Fibroblast of skin of left biceps (primary cell): ENCODE measurements around the gene FARS2.
A peak's percentile ranks its signal among the peaks of the same experiment; 100 is the strongest.

Experiments
- DNase-seq, 2 experiments: peaks; one replicate each; pipeline ENCODE4 v3.0.0-alpha.2; 2013; ENCODE audit warnings: low read depth in 2 of 2

The FARS2 gene

DNA sequence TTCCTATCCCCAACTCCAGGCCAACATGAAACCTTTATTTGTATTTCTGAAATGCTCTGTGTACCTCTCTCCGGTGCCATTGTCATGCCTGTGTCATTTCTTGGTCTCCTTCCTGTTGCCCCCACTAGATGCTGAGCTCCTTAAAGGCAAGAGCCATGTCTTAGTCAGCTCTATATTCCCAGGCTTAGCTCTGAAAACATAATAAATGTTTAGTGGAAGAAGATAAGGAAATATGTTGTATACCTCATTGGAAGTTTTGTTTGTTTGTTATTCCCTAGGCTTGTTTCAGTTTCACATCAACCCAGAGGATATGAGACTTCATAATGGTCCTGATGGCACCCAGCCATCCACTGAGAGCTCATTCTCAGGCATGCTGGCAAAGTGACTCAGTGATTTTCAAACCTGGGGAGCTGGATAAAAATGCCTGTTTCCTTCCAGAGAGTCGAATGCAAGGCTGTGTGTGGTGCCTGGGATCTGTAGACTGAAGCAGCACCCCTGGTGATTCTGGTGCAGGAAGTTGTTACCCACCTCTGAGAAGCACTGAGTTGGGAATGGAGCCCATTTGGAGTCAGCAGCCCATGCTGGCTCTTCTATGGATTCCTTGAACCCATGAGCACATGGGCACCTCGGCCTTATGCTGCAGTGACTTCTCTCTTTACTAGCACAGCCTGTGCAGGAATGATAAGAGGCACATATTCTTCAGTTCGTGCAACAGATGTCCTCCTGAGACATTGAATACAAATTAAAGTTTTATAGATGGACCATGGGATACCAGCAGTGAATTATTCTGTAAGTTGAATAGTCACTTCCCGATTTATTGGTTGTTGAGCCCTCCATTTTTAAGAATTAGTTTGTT lies 205.2 kb downstream of the FARS2 start:
- no peak for DNase-seq

DNA sequence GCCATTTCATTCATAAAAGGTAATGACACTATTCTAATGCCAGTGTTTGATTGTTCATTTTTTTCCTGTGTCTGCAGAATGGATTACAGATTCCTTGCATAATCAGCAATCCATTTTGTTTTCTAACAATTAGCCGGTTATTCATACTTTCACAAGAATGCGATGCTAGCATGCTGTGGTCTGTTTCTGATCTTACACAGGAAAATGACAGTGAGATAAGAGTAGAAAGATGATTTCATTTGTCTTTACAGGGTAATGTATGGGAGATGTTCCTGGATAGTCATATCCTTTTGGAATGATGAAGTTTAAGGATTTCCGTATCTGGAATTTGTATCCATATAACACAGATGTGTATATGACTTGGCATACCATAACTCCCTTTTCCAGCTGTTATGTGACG lies 207.3 kb downstream of the FARS2 start:
- DNase-seq: peak; percentile 54 to 56

DNA sequence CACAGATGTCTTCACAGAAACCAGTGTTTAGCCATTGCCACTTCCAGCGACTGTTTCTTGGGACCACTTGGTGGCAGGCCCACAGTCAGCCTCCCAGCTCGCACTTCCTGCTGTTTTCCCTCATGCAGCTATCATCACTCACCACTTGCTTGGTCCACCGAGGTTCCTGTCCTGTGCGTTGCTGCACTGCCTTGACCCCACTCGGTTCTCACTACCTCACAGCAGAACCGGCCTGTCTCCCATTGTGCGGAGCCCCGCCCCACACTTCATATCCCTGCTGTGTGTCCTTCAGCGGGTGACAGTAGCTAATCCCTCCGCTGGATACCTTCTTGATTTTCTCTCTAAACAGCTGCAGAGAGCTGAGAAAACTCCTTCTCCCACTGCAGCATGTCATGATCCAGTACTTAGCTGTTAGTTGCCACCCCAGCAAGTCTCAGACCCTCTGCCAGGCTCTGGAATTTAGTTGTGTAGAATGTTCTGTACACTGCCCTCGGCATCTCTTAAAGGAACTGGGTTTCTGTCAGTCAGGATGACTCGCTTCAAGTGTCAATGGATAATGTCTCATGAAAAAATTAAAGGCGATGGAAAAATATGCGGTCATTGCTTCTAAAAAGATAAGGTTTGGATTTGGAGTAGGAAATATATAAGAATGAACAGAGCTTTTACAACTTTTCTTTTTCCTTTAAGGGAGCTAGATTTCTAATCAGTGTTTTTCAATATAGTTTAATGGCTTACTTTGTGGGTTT lies 208.0 kb downstream of the FARS2 start:
- no peak for DNase-seq

DNA sequence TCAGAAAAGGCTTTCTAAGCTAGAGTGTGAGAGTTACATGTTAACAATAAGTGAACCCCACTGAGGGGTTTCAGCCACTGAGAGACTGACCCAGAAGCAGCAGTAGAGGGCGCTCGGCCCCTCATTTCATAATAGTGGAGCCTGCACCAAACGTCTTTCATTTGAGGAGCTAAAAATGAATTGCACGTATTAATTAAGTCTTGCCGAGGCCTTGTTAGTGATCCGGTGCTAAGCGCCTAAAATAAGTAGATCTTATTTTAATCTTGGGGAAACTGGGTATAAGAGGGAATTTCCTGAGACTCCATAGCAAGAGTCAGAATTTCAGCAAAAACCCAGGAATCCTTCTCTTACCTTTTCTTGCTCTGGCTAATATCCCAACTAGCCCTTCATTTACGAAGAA lies 209.7 kb downstream of the FARS2 start:
- DNase-seq: peak in 1 of 2 experiments; percentile 42

DNA sequence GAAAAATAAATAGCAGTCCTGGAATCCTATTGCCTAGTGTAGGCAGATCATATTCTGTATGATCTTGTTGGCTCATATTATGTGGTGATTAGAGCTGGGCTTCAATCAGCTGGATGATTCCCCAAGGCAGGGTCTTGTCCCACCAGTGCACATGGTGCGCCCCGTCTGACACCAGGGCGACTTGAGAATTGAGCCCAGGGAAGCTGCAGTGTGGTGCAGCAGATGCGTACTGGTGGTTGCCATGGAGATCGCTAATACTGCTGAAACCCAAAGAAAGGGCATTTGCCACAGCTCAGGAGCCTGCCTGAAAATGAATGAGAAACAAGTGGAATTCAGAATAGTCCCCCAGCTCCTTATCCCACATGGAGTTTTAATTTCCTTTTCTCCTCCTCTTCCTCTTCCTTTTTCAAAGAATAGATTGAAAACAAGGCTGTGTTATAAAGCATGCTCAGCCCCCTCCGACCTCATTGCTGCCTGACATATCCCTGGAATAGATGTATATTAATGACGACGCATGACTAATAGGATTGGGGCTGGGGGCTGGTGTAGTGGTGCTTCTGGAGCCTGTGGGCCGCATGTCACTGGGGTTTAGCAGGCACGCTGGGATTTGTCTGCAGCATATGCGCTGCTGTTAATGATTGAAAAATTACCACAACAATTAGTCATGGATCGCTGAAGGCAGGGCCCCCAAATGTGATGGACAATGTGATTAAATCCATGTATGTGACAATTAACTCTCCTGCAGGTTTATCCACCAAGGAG lies 210.5 kb downstream of the FARS2 start:
- peak in 1 of 2 experiments; percentile 24 for DNase-seq

DNA sequence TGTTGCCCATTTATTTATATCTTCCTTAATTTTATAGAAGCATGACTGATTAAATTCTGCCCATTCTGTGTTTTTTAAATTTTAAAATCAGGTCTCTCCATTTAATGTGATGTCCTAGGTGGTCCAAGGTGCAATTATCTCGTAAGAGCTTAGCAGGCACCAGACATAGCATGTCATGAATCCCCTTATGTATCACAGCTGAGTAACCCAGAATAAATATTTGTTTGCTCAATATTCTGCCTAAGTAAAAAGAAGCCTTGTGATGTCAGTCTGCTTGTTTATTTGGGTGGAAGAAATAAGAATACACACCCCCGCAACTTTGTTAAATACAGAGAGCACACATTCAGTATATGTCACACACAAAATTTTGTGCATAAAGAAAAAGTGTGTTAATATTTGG lies 211.3 kb downstream of the FARS2 start:
- no peak for DNase-seq

DNA sequence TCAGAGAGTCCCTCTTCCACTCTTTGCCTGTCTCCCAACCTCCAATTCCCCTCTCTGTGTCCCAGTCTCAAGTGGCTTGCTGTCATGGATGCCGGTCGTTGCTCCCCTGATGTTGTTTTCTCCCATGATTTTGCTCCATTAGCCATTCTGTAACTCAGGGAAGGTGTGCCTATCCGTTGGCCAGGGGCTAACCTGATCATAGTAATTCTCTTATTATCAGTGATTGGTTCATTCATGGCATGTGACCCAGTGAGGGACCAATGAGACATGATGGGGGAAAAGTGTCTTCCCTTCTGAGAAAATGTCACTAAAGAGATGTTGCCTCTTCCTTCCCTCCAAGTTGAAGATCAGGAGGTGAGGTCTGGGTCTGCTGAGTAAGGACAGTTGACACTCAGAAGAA lies 214.5 kb downstream of the FARS2 start:
- DNase-seq: no peak

DNA sequence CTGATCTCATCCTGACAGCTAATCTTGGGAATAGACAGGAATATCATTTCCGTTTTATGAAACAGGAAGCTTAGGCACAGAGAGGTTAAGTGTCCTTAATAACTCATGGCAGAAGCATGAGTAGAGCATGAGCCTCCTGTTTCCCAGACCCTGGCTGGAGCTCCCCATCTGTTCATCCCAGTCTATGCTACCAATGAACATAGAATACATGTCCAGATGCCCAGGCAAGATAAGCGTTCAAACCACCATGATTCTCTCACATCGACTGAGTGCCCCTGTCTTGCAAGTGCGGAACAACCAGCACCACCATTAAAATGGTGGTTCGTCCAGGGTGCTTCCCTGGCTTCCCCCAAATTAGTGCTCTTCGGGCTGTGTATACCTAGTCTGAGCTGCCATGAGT lies 217.1 kb downstream of the FARS2 start:
- no peak for DNase-seq

DNA sequence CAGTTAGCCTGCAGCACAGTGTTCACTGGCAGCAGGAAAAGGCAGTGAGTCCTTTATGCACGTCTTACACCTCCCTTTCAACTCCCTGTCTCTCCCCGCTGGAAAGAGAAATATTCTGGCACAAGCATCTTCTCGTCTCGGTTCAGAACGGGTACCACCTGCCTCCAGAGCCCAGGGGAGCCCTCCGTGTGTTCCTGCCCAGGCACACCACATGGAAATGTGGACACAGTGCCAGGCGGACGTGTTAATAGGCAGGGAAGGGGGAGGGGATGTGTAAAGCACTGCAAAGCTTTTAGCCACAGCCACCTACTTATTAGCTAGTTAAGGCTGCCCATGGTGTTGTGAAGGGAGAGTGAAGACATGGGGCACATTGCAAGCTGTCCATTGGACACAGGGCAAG lies 219.7 kb downstream of the FARS2 start:
- no peak for DNase-seq

DNA sequence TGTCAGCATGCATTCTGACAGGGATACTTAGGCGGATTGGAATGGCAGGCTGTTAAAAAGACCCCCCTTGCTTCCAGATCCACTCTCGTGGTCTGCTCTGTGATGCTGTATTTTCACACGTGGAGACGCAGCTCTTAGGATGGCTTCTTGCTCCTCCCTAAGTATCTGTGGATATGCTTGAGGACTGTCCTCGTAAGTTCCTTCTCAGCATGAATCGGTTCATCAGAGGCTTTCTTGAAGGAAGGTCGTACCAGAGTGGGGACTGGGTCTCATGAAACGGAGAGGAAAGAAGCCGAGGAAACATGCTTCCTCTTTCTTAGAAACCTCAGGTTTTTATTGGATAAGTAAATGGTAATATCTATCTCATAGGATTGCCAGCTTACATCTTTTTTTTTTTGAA lies 220.4 kb downstream of the FARS2 start:
- no peak for DNase-seq

DNA sequence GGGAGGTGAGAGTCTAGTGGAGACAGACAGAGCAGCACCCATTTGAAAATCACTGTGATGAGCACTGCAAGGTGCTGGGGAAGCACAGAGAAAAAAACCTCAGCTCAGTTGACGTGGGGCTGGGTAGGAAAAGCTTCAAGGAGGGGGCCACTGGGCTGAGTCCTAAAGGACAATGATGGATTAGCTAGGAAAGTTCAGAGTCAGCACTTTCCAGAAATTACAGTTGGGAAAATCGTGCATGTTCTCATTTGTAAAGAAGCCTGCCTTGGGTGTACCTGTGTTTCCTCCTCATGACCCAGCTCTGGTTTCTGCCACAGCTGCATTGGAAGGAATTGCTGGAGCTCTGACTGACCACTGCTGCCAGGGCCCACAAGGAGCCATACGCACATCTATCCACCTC lies 221.3 kb downstream of the FARS2 start:
- DNase-seq: no peak

DNA sequence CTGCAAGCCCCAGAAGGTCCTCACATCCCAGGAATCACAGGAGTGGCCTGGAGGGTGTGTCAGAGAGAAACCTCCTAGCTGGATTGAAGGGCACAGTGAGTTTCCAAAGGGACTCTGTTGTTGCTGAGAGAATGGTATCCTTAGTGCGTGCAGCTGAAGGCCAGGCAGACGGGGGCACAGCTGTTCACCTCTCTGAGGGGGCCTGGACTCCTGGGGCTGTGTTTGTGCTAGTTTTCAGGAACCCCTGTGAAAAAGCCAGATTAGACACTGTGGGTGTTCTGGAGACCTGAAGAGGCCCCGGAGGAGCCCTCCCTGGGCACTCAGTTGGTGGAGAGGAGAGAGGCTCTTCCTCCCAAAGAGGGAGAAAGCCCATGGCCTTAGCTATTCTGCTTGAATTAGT lies 223.4 kb downstream of the FARS2 start:
- no peak for DNase-seq

DNA sequence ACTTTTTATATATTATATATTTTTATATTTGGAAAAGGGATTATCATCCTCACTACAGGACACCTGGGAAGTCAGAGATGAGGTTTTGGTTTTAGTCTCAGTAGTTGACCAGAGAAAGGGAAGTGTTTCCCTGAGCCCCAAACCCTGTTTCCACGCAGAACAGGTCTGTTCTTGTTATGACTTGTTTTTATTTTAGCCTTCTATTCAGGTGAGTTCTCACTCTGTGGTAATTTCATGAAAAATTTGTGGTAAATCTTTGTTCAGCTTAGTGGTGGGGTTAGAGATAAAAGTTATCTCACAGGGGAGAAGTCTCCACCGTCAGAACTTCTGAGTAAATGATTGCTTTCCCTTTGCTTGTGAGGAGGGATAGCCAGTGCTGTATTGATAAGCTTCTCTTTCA lies 224.9 kb downstream of the FARS2 start:
- no peak for DNase-seq

DNA sequence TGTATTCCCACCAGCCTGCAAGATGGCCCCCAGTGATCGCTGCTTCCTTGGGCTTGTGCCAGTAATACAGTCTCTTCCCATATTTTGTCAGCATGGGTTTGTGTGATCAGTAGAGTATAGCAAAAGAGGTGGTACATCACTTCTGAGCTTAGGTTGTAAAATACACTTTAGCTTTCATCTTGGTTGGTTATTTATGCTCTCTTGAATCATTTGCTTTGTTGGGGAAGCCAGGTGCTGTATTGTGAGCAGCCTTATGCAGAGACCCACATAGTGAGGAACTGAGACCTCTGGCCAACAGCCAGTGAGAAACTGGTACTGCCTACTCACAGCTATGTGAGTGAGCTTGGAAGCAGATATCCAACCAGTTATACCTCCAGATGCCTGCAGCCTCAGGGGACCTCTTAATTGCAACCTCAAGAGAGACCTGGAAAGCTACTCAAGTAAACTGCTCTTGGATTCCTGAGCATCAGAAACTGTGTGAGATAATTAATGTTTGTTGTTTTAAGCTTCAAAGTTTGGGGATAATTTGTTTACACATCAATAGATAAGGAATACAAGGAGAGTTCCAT lies 229.3 kb downstream of the FARS2 start:
- no peak for DNase-seq

DNA sequence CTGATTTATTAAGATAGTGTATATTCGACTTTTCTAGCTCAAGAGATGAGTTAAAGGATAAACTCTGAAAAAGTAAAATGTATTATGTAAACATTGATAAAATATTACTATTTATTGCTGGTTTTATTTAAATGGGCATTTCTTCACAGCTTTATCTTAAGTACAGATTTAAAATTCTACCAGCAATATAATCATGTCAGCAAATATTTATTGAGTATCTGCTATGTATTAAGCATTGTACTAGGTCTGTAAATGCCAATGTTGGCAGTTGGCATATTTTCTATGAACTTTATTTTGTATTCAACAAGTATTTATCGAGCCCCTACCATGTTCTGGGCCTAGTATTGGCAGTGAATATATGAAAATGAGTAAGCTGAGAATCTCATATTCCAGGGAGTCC lies 231.0 kb downstream of the FARS2 start:
- no peak for DNase-seq

DNA sequence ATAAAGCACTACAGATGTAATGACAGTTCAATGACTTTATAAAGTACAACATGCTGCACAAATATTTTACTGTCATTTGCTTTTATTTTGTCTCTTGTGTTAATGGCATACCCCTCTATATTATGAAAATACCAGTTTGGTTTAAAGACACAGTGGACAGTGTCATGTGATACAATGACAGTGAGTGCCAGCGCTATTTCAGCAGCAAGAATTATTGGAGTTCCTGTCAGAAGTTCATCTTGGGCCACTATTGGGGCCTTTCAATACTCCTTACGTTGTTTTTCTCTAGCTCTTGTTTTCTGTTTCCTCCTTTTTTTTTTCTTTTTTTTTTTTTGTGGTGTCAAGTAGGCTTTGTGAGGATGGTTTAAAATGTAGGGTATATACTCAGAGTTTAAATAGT lies 232.5 kb downstream of the FARS2 start:
- no peak for DNase-seq

DNA sequence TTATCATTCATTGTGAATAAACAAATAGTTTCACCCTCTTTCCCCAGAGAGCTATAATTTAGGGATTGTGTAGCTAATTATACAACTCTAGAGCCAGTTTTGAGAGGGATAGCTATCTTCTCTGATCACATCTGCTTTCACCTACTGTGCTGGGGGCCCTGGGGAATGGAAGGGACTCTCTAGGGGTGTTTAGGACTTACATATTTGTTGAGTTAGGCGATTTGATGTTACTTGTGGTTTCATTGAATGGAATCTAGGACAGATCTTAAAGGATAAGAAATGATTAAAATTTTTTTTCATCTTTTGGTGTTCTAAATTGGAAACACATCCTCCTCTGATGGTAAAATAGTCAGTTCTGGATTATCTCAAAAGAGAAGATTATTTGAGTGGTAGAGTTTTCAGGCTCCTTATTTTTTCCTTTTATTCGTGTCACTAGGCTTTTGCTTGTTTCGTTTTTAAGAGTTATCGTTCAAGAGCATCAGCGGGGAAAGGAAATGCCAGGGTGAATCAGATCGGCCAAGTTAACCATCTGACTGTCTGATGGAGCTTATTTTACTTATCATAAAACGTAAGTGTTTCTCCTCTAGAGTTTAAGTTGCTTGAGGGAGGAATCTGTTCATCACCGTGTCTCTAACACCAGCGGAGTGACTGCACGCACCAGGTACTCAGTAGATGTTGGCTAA lies 236.7 kb downstream of the FARS2 start:
- peak; percentile 86 to 88 for DNase-seq

DNA sequence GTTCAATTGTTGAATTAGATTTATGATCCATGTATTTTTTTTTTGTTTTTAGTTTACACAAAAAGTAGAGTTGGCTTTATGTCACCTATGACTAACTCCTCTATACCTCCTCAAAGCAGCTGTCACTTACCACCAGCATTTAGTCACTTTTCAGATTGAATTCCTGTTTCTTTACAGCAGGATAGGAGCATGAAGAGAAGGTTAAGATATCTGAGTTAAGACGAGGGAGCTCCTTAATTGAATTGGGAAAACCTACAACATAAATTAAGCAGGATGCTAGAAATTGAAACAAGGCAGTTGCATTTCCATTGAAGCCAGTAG lies 237.2 kb downstream of the FARS2 start:
- DNase-seq: no peak

DNA sequence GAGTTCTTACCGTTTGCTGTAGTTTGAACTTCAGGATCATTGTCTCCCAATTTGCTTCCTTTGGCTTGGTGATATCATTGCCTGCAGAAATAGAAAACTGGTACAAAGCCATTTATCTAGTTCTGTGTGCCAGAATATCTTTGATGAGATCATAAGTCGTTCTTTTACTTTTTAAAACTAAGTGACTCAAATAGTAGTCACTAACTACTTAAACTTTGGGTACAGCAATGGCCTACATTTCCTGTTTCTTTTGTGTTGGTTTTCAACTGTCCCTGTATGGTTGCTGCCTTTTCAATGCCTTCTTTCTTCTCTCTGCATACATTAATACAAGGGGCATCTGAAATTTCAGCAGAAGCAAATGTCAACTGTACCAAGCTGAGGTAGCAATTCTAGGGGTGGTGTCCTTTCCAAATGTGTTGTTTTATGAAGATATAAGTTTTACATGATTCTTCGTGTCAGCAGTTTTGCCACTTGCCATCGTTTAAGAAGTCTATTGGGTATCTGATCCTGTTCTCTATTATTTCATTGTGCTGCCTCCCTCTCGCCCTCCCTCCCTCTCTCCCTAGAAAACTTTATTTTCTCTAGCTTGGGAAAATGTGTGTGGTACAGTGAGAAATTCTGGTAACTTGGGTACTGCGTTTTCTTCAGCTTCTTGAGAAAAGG lies 238.5 kb downstream of the FARS2 start:
- peak in 1 of 2 experiments; percentile 6 for DNase-seq

DNA sequence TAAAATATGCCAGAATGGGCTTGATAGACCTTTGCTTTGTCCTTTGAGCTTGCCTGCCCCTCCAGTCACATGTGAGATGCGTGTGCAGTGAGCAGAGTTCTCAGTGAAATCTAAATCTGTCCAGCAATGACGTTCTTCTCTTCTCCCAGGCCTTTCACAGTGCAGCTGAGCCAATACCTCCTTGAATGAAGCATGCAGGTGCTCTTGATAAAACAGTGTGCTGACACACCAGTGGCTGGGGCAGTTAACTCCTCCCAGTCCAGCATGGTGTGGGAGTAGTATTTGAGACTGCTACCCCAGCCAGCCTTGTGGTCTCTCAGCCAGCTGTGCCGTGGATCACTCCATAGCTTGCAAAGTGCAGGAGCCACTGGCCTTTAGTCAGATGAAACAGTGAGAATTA lies 240.5 kb downstream of the FARS2 start:
- no peak for DNase-seq

DNA sequence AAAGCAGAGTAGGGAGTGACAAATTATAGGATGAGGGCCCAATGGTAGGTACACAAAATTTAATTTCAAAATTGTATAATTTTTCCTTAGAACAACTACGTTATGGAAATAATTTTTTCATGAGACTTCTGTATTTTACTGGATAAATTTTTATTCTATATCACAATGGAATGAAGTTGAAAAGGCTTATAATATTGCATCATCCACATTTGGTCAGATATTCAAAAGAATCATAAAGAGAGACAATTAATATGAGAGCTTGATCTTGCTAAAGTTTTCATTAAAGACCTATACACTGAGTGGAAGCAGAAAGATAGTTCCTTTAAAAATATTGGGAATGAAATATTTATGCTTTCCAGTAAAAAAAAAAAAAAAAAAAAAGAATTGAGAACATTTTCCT lies 242.8 kb downstream of the FARS2 start:
- no peak for DNase-seq
